Panc1 (cell line): Measurements from ENCODE around the gene CACNG1.

Source experiments
- CTCF ChIP-seq: fragments of 450-650 bp; IDR thresholded peaks from 2 replicates; pipeline ENCODE4 v1.5.1; 2017; ENCODE audit warnings: mild to moderate bottlenecking
- POLR2AphosphoS5 ChIP-seq: IDR thresholded peaks from 2 replicates; pipeline ENCODE4 v1.6.1; 2012; ENCODE audit warnings: mild to moderate bottlenecking, low read depth, low read length, moderate library complexity
- SIN3A ChIP-seq: IDR thresholded peaks from 2 replicates; pipeline ENCODE4 v1.6.1; 2012; ENCODE audit warnings: low read depth, mild to moderate bottlenecking, low read length, moderate library complexity, borderline replicate concordance; ENCODE audit not compliant: insufficient read depth
- TCF7L2 ChIP-seq: IDR thresholded peaks from 2 replicates; pipeline ENCODE4 v1.6.1; 2011; ENCODE audit warnings: mild to moderate bottlenecking, low read depth, low read length, inconsistent platforms

GRCh38 chr17:67022451-67022810 is 21.9 kb upstream of the CACNG1 start:
- TF ChIP-seq CTCF (no peak), POLR2AphosphoS5 (no peak), SIN3A (no peak), TCF7L2 (no peak)
